Occipital lobe (tissue), 2 donors: ENCODE measurements around the gene GTPBP6. TPM values are rescaled to one million over a fixed set of nuclear protein-coding genes. Genes with fewer than 3 reads are reported as not detected.
"Not testable (repeated sequence)": the region's sequence is repeated elsewhere in the genome, so short reads cannot be mapped to it uniquely, and the experiment has no call there.

Experiments used
- DNase-seq: peaks from one replicate; lab custom pipeline; 2025; lab: John Stamatoyannopoulos, UW
- total RNA-seq: library from RNA; depleted of rRNA; stranded (reverse); fragments of >200 nt; gene quantifications from one replicate; pipeline ENCODE4 v1.2.3, GENCODE V29; 2014

The GTPBP6 gene
- total RNA-seq, 1 donor from 2014 or later, result 15.0 TPM

DNA sequence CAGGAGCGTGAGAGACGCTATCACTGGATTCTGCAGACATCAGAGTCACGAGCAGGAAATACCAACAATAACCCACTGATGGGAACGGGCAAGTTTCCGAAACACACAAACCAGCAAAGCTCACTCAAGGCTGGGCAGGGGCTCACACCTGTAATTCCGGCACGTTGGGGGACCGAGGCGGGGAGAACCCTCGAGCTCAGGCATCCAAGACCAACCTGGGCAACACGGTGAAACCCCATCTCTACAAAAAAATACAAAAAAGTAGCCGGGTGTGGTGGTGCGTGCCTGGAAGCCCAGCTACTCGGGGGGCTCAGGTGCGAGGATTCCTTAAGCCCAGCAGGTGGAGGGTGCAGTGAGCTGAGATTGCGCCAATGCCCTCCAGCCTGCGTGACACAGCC, 17.2 kb upstream of the GTPBP6 start:
- no peak for DNase-seq

DNA sequence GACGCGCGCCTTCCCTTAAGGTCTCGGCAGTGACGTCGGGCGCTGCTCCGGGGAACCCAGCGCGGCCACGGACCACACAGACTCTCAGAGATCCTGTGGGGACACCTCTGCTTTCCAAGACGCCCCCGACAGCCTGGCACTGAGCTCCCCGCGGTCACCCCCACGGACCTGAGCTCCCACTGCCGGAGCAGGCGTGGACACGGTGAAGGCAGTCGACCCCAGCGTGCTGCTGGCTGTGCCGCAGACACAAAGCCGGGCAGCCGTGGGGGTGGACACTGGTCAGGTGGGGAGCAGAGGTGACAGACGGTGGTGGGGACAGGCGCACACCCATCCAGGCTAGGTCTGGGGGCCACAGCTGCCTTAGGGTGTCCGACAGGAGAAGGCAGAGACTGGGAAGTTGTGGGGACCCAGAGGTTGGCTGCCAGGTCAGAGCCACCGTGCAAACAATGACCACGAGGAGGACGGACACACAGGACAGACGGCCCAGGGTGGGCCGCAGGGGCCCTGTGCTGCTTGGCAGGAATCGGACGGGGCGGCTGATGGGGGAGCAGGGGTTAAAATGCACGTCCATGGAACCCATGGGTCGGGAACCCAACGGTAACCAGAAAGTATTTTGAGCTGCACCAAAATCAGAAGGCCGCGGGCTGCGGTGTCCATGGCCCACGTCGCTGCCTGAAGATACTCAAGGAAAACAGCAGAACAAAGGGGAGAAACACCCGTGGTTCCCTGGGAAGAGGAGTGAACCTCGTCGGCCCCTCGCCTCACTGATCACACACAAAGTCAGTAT, 16.6 kb upstream of the GTPBP6 start:
- no peak for DNase-seq

DNA sequence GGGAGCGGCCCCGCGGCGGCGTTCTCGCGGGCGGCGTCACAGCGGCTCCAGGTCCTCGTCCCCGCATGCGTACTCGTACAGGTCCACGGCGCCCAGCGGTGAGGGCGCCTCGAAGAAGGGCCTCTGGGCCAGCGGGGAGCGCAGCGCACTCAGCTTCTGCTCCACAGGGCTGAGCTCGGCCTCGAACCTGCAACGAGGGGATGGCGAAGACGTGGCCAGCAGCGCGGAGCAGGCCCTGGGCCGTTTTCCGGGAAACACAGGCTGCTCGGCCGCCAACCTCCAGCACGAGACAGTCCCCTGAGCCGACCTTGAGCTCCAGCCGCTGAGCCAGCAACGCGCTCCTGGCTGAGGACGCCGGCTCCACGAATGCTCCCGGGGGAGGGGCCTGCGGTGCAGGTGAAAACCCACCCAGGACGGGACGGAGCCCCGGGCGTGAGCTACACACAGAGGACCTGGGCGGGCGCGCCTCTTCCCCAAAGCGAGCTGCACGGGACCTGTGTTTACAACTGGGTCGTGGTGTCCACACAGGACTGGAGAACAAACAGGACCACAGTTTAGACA, 15.8 kb upstream of the GTPBP6 start:
- no peak for DNase-seq

DNA sequence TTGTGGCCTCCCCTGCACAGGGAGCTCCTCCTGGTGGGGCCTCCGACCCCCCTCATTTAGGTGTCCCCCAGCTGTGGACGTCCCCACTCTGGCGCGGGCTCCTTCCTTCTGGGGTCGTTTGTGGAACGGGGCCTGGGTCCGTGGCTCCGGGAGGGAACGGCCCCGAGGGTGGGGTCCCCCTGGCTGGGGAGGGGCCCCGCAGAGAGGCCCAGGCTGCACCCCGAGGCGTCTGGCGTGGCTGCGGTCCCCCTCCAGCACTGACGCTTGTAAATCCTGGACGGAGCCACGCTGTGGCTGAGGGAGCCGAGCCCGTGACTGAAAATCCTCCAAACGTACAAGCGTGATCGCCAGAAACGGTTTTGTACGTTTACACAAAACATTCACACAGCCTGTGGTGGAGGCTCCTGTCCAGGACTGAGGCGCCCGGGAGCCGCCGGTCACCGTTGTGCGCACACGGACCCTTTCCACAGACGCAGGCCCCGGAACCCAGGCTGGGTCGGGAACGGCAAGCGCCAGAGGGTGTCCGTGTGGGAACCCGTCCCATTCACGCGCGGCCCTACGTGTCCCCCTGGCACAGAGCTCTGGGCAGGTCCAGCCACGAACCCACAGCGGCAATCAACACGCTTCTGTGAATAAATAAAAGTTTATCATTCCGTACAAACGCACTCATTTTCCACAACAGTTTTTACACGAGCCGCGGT, 15.2 kb upstream of the GTPBP6 start:
- DNase-seq, result no peak

DNA sequence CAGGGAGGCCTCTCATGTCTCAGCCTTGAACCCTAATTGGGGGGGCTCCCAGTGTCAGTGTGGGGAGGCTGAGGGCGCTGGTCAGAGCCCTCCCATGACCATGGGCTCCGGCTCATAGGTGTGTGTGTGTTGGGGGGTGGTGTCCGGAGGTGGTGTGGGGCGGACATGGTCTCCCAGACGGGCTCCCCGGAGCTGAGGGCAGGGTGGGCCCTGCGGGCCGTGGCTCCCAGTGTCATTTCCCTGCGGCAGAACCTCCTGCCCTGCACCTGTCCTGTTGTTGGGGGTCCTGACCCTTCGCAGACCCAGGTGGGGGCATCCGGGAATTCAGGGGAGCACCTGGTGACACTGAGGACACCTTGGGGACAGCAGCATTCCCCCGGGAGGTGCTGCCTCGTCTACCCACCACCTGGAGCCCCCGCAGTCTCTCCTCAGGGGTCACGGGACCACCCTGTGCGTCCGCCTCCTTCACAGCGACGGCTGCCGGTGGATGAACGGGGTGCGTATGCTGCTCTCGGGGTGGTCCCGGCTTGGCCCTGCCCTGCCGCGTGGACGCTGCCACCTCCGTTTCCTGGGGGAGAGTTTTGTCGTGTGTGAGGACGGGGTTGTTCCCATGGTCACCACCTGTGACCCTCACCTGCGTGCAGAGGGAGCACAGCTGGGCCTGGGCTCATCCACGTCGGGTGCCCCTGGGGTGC, 14.5 kb upstream of the GTPBP6 start:
- no peak for DNase-seq

DNA sequence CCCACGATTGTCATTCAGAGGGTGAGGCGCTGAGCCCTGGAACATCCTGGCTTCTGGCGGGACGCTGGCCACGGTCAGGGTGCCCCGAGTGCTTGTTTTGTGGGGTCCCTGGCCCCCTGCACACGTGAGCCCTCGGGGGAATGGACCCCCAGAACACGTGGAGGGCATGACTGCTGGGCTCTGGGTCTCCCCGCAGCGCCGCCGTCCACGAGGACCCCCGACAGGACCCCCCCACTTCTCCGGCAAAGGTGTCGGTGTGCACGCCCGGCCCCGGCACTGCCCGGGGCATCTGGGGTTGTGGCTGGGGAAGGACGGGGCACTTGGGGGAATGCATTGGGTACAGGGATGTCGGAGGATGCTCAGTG, 13.9 kb upstream of the GTPBP6 start:
- DNase-seq, result no peak

DNA sequence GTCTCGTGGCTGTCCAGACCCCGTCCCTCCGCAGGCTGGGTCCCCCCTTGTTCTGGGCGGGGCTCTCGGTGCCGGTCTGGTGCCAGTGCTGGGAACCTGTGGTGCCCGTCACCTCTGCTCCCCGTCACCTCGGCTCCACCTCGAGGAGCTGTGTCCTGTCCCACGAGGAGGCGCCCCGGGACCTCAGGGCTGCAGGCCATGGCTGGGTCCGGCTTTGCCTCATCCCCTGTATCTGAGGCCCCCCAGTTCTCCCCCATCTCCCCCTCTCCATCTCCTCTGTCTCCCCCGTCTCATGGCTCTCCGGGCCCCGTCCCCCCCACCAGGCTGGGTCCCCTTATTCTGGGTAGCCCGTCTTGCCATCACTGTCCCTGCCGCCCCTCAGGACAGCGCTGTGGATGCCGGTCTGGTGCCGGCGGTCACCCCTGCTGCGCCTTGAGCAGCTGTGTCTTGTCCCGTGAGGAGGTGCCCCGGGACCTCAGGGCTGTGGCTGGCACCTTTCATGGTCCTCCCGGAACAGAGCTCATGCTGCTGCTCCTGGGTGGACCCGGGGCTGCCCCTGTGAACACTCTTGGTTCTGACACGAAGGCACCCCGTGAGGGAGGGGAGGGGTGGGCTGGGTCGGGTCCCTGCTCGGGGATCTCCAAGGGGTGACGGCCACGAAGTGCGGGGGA, 13.4 kb upstream of the GTPBP6 start:
- no peak for DNase-seq

DNA sequence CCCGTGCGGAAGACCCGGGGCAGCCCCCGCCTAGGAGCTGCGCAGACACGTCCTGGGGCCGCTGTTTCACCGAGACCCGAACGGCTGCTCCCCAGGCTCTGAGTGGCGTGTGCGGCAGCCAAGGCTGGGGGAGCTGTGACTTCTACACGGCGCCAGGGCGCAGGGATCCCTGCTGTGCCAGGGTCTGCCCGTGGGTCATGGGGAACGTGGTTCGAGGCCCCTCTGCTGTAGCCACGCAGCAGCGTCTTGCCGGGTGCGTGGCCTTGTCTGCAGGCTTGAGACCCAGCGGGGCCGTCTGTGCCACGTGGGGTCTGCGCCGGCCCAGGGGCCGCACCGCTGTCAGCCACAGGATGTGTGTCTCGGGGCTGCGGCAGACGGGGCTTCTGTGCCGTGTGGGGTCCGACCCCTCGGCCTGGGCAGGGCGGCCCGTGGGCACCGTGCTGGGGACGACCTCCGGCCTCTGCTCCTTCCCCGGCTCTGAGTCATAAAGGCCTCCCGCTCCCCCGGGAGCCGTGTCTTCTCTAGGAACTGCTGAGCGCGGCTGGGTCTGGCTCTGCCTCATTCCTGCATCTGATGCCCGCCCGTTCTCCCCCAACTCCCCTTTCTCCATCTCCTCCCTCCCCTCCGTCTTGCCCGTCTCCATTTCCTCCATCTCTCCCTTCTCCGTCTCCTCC, 12.7 kb upstream of the GTPBP6 start:
- DNase-seq, result no peak

DNA sequence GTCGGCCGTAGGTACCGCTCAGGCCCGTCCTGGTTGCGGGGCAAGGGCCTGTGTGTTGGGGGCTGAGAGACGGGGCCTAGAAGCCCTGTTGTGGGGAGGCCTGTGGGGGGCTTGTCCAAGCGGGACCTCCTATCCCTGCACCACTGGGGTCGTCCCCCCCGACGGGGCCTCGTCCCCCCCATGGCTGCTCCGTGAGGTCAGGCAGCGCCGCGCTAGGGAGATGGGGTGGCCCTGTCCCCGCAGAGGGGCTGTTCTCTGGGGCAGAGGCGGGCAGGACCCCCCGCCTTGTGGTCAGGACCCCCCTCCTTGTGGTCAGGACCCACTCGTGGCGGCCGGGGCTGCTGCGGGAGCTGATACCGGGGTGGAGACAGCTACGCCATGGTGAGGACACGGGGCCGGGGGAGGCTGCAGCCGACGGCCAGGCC, 12.1 kb upstream of the GTPBP6 start:
- DNase-seq, result no peak

DNA sequence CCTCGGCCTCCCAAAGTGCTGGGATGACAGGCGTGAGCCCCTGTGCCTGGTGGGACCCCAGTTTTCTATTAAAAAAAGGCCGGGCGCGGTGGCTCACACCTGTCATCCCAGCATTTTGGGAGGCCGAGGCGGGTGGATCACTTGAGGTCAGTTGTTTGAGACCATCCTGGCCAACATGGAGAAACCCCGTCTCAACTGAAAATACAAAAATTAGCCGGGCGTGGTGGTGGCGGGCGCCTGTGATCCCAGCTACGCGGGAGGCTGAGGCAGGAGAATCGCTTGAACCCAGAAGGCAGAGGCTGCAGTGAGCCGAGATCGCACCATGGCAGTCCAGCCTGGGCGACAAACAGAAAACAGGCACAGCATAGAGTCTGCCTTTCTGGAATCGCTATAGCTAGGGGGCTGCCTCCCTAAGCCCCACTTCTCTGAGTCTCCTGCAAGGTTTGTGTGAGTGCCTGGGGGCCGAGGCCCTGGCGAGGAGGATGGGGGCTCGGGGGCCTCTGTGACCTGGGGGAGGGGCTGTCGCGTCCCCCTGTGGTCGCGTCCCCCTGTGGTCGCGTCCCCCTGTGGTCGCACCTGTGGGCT, 11.6 kb upstream of the GTPBP6 start:
- not testable (repeated sequence) for DNase-seq

DNA sequence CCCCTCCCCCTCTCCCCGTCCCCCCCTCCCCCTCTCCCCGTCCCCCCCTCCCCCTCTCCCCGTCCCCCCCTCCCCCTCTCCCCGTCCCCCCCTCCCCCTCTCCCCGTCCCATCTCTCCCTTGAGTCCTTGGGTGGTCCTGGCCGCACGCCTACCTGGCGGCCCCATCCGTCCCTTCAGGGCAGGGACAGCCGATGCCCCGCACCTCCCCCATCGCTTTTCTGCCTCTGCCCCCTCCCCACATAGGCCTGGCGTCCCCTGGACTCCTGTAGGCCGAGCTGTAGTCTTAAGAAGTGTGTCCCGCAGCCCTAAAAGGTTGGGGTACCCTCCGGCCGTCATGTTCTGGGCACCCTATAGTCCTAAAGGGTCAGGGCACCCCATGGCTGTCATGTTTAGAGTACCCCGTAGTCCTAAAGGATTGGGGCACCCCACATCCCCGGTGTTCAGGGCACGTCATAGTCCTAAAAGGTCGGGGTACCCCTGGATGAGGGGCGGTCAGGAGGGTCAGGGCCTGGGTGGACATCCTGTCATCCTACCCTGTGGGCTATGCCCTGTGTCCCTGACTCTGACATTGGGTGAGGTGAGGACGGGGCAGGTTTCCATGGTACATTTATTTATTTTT, 10.8 kb upstream of the GTPBP6 start:
- DNase-seq, result no peak

DNA sequence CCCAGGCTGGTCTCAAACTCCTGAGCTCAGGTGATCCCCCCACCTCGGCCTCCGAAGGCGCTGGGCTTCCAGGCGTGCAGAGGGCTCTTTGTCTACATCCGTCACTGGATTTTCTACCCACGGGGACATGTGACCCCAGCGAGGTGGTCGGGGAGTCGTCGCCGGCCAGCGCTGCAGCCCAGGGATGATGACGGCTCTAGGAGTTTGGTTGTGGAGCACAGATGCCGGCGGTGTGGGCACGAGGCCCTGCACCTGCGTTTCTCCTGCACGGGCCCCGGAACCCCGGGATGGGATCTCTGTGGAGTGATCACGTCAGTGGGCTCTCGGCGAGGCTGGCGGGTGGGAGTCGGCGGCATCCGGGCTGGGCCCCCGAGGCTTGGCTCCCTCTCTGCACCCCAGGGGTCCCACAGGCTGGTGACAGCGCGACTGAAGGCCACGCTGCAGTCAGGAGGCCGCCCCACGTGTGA, 9.1 kb upstream of the GTPBP6 start:
- DNase-seq, result no peak

DNA sequence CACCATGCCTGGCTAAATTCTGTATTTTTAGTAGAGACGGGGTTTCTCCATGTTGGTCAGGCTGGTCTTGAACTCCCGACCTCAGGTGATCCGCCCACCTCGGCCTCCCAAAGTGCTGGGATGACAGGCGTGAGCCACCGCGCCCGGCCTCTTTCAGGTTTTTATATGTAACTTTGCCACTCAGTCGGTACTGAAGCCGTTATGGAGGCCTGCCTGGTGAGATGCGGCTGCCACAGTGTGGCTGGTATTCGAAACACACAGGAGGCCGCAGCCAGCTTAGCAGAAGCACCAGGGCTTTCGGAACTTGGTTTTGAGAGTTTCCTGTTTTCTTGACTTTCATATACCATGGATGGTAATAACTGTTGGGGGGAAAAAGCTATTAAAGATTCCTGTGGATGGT, 6.1 kb upstream of the GTPBP6 start:
- DNase-seq, result not testable (repeated sequence)

DNA sequence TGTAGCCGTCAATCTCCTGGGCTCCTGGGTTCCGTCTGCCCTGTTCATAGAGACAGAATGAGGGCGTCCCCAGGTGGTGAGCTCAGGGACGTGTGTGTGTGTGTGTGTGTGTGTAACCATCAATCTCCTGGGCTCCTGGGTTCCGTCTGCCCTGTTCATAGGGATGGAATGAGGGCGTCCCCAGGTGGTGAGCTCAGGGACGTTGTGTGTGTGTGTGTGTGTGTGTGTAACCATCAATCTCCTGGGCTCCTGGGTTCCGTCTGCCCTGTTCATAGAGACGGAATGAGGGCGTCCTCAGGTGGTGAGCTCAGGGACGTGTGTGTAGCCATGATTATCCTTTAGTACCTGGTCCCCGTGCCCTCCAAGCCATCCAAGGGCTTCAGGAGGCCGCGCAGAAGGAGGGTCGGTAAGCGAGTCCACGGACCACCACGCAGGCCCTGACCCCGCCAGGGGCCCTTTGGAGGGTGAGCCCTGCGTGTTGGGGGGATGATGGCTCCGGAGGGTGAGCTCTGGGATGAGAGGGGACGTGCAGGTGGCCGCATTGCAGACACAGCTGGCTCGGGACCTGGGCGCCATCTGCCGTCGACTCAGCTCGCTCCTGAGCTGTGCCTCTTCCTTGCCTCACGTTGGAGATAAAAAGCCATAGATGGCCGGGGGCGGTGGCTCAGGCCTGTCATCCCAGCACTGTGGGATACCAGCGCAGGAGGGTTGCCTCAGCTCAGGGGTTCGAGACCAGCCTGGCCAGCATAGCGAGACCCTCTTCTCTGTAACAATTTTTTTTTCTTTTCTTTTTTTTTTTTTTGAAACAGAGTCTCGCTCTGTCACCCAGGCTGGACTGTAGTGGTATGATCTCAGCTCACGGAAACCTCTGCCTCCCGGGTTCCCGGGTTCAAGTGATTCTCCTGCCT, 5.4 kb upstream of the GTPBP6 start:
- no peak for DNase-seq

DNA sequence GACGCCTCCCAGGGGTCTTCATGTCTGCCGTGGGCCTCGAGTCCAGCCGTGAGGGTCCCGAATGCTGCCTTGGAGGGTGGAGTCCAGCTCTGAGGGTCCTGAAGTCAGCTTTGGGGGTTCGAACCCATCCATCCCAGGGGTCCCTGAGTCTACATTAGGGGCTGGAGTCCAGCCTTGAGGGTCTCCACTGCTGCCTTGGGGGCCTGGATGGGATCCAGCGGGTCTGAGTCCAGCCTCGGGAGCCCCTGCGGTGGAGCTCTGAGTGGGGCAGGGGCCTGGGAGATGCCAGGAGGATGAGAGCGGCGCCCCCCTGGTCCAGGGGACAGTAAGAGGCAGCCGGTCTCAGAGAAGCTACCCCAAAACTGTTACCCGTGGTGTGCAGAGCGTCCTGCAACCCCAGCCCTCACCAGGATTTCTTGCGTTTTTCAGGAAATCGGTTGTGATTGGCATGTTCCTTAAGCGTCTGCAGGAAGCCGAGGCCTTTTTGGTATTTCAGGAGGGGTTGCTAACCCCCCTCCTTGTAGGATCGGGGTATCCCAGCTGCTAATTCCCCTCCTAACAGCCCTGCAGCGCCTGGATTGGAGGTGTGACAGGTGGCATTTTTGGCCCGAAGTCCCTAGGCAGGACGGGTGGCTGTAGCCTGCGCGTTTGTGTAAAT, 1.7 kb upstream of the GTPBP6 start:
- DNase-seq, result no peak

DNA sequence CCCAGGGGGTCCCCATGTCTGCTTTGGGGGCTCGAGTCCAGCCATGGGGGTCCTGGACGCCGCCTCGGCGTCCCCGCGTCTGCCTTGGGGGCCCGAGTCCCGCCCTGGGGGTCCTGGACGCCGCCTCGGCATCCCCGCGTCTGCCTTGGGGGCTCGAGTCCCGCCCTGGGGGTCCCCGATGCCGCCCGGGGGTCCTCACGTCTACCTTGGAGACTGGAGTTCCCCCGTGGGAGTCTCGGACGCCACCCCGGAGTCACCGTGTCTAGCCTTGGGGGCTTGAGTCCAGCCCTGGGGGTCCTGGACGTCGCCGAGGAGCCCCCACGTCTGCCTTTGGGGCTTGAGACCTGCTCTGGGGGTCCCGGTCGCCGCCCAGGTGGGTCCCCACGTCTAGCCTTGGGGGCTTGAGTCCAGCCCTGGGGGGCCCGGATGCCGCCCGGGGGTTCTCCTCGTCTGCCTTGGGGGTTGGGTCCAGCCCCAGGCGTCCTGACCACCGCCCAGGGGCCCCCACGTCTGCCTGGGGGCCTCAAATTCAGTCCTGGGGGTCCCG, 1.1 kb upstream of the GTPBP6 start:
- no peak for DNase-seq

DNA sequence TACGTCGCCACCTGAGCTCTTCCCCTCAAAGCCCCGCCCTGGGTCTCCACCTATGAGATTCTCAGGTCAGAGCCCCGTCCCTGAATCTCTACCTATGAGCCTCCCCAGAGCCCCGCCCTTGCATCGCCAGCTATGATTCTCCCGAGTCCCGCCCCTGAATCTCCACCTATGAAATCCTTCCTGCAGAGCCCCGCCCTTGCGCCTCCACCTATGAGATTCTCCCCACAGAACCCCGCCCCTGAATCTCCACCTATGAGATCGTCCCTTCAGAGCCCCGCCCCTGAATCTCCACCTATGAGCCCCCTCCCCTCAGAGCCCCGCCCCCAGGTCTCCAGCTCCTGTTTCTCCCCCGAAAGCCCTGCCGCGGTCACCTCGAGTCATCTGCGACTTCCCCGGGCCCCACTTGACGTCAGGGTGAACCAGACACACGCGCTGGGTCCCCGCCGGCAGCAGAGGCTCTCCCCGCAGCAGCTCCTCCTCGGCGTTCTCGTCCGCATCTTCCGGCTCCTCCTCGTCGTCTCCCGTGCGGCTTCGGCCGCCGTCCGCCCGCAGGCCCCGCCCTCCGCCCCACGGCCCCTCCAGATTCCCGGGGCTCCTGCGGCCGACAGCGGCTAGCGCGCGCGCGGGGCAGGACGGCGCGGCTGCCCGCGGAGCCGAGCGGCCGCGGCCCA, 393 bp downstream of the GTPBP6 start:
- no peak for DNase-seq
